KOPT-K1 (cell line): ENCODE measurements around the gene MTUS2.
"Not testable (repeated sequence)": the region's sequence is repeated elsewhere in the genome, so short reads cannot be mapped to it uniquely, and the experiment has no call there.

ENCODE experiments used
- H3K27ac ChIP-seq: fragments of 200-600 bp; sonication (generic); 2 replicates; pipeline ENCODE4 v1.5.1; 2016; ENCODE audit warnings: antibody characterized with exemption, mild to moderate bottlenecking, low read depth, low read length; ENCODE audit not compliant: poor library complexity, severe bottlenecking
- H3K36me3 ChIP-seq: fragments of 200-600 bp; sonication (generic); 2 replicates; pipeline ENCODE4 v1.5.1; 2017; ENCODE audit warnings: antibody characterized with exemption, mild to moderate bottlenecking, low read length, moderate library complexity; ENCODE audit not compliant: insufficient read depth
- H3K9me3 ChIP-seq: fragments of 200-600 bp; sonication (generic); 2 replicates; pipeline ENCODE4 v1.5.1; 2017; ENCODE audit warnings: antibody characterized with exemption, low read length, mild to moderate bottlenecking; ENCODE audit not compliant: insufficient read depth, poor library complexity, severe bottlenecking

Gene MTUS2

GRCh38 chr13:28964052-28964451, 143.9 kb downstream of the MTUS2 start:
- no peaks in the 10 kb centered on the region for H3K9me3 ChIP-seq

GRCh38 chr13:28964803-28965202, 144.7 kb downstream of the MTUS2 start:
- H3K9me3 ChIP-seq: no peaks in the 10 kb centered on the region
- no peaks in the 10 kb centered on the region for H3K36me3 ChIP-seq
- no peak overlapping the region for H3K27ac ChIP-seq

More at GRCh38 chr13:28964052-28964451, 143.9 kb downstream of the MTUS2 start:
- no peak overlapping the region for H3K27ac ChIP-seq
- no peaks in the 10 kb centered on the region for H3K36me3 ChIP-seq

GRCh38 chr13:28967029-28967915, 147.1 kb downstream of the MTUS2 start:
- Histone ChIP-seq H3K27ac (no peak overlapping the region), H3K36me3 (no peaks in the 10 kb centered on the region), H3K9me3 (no peaks in the 10 kb centered on the region)

GRCh38 chr13:28976195-28976594, 156.1 kb downstream of the MTUS2 start:
- Histone ChIP-seq H3K36me3 (no peaks in the 10 kb centered on the region), H3K27ac (no peak overlapping the region), H3K9me3 (no peaks in the 10 kb centered on the region)

DNA sequence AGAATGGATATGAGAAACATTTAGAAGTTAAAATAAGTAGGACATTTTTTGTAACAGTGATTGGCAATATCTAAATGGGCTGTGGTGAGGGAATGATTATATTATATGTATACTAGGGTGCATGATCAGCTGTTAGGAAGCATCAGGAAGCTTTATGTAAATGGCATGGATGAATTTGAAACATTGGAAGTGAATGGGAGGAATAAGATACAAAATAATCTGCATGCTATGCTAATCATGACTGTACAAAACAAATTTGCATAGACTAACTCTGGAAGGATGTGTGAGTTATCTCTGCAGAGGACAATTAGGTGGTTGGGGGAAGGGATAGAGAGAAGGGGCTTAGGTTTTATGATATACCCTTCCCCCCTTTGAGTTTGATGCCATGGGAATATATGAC, 156.5 kb downstream of the MTUS2 start:
- Histone ChIP-seq H3K36me3 (no peaks in the 10 kb centered on the region), H3K9me3 (no peaks in the 10 kb centered on the region), H3K27ac (no peak overlapping the region)

GRCh38 chr13:28978574-28978973, 158.4 kb downstream of the MTUS2 start:
- Histone ChIP-seq H3K27ac (no peak overlapping the region), H3K36me3 (no peaks in the 10 kb centered on the region), H3K9me3 (no peaks in the 10 kb centered on the region)

GRCh38 chr13:28981530-28981929, 161.4 kb downstream of the MTUS2 start:
- Histone ChIP-seq H3K27ac (no peak overlapping the region), H3K36me3 (no peaks in the 10 kb centered on the region), H3K9me3 (no peaks in the 10 kb centered on the region)

DNA sequence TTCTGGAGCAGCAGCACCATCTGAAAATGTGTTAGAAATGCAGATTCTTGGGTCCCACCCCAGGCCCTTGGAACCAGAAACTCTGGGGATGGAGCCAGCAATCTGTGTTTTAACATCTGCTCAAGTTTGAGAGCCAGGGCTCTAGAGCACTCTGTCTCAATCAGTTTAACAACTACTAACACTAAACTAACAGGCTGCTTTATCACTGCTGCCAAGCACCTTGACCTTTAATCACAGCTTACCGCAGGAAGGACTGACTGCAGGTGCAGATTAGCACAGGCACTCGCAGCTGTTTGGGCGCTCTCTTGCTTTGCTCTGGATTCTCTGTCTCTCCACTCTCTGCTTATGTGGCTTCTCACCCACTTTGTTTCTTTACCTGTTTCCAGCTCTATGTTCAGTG, 163.5 kb downstream of the MTUS2 start:
- no peak overlapping the region for H3K27ac ChIP-seq
- no peaks in the 10 kb centered on the region for H3K36me3 ChIP-seq
- no peaks in the 10 kb centered on the region for H3K9me3 ChIP-seq

DNA sequence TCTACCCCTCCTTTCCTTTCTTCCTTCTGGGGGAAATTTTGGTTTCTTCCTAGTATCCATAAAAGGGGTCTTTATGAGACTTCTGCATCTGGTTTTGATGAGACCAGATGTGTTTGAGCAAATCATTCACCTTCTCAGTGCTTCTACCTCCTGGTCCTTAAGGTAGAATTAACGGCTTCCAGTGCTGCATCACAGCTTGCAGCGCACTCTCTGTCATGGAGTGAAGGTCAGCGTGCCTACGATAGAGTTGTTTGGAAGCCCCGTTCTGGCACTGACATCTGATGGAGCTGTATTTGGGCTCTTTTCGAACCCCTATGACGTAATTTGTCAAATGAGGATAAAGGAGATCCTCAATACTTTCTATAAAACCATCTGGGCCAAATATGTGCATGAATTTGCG, 164.2 kb downstream of the MTUS2 start:
- H3K27ac ChIP-seq: no peak overlapping the region
- H3K36me3 ChIP-seq: no peaks in the 10 kb centered on the region
- H3K9me3 ChIP-seq: no peaks in the 10 kb centered on the region

DNA sequence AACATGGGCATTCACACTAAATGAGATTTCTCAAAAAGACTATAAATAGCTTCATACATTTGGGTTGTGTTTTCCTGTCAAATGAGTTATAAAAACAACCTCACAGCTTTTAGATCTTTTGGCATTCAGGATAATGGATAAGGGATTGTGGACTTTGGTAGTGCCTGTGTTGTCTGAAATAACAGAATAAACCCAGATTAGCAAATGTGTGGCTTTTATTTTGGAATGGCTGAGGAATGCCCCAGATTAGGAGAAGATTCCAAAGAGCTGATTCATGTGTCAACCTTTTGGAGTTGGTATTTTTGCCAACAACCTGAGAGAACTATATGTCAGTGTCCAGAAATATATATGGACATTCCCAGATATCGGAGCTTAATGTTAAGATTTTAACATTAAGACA, 164.7 kb downstream of the MTUS2 start:
- H3K36me3 ChIP-seq: no peaks in the 10 kb centered on the region
- H3K27ac ChIP-seq: no peak overlapping the region
- H3K9me3 ChIP-seq: no peaks in the 10 kb centered on the region

GRCh38 chr13:28990378-28990777, 170.2 kb downstream of the MTUS2 start:
- H3K27ac ChIP-seq, H3K36me3 ChIP-seq, H3K9me3 ChIP-seq: not testable (repeated sequence)

DNA sequence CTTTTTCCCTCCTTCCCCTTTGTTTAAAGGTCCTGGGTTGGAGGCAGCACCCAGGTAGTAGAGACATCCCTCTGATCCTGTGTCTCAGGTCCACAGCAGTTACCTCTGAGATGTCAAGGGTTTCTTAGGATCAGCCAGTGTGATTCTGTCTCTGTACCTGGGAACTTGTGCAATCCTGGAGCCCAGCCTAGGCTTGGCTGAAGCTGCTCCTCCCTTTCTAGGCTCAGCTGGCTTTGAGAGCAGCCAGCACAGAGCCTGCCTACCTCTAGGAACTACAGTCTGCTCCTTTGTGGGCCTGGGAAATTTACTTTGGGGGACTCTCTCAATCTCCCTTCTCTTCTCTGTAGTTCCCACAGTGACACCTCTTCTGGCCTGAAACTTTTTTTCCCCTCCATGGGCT, 171.6 kb downstream of the MTUS2 start:
- Histone ChIP-seq H3K27ac (no peak overlapping the region), H3K36me3 (no peaks in the 10 kb centered on the region), H3K9me3 (no peaks in the 10 kb centered on the region)

DNA sequence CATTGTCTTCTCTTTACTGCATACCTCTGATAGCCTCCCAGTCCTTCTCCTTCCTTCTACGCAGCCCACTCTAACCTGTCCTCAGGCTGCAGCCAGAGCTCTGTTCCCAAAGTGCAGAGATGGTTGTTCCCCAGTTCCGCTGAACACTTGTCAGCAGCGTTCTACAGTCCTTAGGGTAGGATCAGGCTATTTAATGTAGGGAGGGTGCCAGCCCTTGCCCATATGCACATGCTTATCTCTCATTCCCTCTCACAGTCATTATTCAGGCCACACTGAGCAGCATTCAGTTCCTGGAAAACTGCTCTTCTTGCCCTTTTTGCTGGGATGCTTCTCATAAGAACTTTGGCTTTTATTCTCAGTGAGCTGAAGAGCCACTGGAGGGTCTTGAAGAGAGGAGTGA, 180.7 kb downstream of the MTUS2 start:
- Histone ChIP-seq H3K9me3 (peaks cover 10% of the 10 kb centered on the region), H3K36me3 (no peaks in the 10 kb centered on the region), H3K27ac (no peak overlapping the region)

DNA sequence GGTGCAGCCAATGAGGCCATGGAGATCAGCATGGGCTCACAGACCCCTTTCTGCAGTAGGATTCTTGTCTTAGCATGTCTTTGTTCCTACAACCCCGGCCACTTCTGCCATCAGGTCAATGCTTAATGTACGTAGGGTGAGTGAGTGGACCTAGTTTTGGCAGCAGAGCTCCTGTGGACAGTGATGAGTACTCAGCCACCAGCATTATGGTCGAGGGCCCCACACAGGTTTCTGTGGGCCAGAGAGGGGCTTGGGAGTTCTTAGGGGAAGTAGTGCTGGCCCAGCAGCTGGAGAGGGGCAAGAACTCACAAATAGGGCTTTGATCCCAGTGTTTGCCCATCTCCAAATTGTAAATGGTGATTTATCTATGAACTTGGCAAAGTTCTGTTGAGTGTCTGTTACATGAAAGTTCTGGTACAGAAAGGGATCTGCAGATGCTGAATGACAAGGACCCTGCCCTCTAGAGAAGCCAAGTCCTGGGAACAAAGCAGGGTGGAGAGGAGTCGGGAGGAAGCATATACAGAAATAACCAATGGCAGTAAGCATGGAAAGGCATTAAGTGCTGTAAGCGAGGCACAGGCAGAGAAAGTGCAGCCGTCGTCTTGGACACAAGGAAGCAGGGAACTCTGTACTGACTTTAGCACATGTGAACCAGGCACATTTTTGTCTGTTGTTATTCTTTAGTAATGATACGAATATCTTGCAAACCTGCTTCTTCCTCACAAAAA, 185.1 kb downstream of the MTUS2 start:
- no peak overlapping the region for H3K27ac ChIP-seq
- peaks cover 9% of the 10 kb centered on the region for H3K9me3 ChIP-seq
- H3K36me3 ChIP-seq: no peaks in the 10 kb centered on the region

DNA sequence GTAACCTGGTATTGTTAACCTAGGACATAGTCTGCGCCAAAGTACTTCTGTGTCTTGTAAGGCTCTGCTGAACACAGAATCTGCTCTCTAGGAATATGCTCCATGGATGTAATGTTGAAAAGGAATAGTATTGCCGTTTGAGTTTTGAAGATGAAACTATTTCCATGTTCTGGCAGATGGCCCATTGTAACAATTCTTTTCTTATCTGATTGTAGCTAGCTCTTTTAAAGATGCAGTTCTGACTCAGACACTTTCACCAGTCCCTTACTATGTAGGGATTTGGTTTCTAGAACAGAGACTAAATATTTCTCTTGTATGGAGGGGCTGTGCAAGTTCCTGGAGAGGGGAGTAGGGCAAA, 185.6 kb downstream of the MTUS2 start:
- Histone ChIP-seq H3K27ac (no peak overlapping the region), H3K36me3 (no peaks in the 10 kb centered on the region), H3K9me3 (peaks cover 4% of the 10 kb centered on the region)
